Epidermal melanocyte (primary cell): Measurements from ENCODE around the gene TGM5.
"Not testable (repeated sequence)": the region's sequence is repeated elsewhere in the genome, so short reads cannot be mapped to it uniquely, and the experiment has no call there.

Experiments used
- DNase-seq: peaks from one replicate; pipeline ENCODE4 v3.0.0; 2011; ENCODE audit warnings: low spot score; ENCODE audit not compliant: insufficient read length

Gene TGM5

DNA sequence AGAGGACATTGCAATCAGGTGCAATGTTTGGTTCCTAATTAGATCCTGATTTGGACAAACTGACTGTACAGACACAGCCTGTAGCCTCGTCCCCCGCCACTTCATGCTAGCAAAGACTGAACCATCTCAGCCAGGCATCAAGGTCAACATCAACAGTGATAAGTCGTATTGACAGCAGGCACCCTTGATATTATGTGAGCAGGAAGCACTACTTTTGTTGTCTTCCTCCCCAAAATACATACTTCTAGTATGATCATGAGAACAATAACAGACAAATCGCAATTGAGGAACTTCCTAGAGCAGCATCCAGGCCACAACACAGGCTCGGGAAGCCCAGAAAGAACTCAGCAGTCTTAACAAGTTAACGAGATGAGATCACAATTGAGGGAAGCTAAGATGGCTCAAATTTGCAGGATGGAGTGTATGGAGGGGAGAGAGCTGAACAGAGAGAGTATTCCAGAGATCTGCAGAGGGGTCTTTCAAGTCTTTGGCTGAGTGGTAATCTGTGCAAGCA lies 20.4 kb downstream of the TGM5 start:
- DNase-seq, result no peak

DNA sequence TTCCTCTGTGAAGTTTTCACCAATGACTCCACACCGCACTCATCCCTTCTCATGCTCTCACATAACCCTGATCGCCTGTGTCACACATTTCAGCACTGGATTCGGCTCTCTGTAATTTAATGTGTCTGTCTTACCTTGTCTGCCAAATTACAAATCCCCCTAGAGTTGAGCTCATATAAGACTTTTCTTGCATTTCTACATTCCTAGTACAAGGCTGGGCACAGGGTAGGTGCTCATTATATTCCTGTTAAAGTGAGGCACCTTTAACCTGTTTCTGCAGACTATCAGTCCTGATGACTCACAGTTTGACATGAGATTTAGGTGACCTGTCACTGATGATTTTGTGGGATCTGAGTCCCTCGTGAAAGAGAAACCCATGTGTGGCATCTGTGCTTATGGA lies 22.6 kb downstream of the TGM5 start:
- DNase-seq, result no peak

DNA sequence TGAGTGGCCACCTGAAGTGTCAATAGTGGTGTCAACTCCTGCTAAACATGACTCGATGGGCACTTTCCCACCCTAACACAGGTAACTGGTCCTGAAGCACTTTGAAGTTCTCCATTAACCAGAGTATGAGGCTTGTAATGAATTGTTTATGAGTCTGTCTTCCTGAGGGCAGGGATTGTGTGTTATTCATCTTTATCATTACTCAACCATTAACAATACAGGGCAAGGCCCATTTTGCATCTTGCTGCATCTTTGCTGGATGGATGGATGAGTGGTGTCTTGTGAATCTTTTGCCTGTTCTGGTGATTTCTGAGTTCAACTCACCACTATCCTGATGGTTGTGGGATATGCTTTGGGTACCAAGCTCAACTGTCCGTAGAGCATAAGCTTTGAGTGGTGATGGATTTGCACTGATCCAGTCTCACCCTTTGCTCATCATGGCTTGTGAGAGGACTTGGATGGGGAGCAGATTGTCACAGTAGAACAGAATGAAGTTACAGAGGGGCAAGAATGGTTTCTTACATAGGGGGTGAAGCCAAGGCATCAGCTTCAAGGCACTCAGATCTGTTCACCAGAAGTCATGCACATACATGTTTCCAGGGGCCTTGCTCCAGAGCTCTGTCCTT lies 23.6 kb downstream of the TGM5 start:
- DNase-seq, result no peak

DNA sequence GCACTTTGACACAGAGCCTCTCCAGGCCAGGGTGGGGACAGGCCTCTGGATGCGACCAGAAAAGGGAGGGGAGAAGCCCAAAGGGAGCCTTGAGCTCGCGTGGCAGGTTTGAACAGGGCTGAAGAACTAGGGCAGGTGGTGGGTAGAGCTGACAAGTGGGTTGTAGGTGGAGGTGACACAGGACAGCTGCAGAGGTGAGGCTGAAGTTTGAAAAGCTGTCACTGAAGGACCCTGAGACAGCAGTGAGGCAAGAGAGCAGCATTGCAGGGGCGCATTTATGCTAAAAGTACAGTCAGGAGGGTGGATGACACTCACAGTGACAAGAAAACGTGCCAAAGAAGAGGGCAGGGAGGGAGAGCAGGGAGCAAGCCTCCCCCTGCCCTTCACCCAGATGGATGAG lies 24.1 kb downstream of the TGM5 start:
- no peak for DNase-seq

DNA sequence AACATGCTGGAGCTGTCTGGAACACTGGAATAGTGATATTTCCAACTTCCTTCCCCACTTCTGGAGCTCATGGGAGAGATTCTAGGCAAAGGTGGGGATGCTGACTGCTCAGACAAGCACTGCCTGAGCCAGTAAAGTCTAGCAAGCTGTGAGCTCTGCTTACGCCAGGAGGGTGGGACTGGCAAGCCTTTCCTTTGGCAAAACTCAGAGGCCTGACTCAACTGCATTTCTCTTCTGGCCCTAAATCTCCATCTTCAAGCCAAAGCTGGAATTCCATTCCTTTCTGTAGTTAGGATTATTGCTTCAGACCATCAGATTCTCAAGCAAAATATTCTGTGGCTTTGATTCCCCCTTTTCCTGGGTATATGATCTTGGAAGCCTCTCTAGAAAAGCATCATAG lies 25.6 kb downstream of the TGM5 start:
- no peak for DNase-seq

DNA sequence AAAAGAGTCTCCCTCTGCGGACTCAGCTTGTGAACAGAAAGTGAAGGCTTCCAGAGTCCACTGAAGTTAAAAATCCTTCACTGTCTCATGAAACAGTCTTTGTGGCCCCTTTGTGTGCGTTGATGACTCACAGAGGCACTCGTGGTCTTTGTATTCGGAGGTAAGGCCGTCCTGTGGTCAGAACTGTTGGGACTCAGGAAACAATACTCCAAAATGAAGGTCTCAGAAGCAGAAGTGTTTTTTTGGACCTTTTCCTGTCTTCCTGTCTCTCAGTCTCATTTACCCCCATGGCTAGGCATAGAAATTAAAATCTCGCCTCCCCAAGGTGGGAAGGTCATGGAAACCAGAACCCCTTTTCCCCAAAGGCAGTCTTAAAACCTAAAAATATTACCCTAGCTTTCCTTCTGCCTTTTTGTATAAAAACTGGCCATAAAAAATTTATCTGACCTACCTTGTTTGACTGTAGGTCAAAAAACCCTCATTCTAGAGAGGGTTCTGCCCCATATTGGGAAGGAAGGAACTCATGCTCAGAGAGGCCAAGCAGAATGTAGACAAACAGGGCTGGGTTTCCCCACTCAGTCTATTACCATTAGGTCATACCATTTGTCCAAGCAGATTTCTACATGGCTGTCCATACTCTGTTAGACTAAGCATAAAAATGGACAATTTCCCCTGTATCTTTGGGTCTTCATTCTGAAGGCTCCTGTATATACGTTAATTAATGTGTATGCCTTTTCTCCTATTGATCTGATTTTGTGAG lies 26.8 kb downstream of the TGM5 start:
- no peak for DNase-seq

DNA sequence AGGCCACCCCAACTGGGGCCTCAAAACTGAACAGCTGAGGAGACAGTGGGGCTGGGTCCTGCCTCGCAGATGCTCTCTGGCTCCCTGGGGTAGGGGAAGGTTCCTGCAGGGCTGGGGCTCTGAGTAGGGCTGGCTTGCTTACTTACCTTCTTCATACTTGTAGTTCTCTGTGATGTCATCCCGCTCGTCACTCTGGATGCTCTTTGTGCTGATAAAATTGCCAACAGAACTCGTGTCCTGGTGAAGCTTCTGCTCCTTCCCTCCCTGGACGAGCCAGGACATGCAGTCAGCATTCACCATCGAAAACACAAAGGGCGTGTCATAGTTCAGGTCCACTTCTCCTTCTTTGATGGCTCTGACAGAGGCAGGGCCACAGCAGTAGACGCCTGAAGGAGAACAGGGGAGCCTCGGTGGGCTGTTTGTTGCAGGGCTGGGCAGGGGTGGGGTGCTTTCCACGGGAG lies 28.0 kb downstream of the TGM5 start:
- no peak for DNase-seq

DNA sequence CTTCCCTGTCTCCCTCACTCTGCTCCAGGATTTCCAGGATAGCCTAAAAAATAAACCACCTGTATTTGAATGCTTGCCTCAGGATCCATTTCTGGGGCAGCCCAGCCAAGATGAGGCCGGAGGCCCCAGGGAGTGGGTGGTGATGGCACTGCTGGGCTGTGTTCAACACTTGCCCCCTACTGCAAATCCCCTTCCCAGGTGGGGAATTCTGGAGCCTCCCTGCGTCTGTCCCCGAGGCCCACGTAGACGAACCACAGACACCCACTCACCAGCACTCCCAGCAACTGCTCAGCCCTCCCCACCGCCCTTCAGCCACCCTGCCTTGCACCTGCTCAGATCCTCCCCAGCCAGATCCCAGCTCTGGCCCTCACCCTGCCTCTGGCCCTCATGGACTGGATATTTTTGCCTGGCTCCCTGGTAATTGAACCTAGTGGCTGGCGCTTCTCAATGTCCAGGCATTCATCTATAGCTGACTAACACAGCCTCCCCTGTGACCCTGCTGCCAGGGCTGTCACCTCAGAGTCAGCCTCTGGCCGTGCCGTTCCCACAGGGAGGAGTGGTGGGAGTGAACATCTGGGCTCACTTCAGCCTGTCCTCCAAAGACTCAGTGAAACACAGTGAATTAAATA lies 28.8 kb downstream of the TGM5 start:
- DNase-seq, result no peak

DNA sequence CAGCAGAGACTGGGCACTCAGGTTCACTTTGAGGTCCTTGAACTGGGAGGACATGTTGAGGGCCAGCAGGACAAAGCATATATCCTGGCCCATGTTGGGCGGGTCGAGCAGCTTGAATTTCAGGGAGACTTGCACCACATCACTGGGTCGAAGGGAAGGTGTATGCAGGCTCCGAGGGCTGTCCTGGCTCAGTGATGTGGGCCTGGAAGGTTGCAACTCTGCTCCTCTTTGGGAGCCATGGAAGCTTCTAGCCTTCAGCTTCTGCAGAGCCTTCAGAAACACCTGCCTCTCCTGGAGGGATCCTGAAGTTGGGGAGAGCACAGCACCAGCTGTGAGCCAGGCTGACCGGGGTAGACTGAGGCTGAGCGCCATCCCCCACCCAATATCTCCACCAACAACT lies 31.2 kb downstream of the TGM5 start:
- DNase-seq, result no peak

DNA sequence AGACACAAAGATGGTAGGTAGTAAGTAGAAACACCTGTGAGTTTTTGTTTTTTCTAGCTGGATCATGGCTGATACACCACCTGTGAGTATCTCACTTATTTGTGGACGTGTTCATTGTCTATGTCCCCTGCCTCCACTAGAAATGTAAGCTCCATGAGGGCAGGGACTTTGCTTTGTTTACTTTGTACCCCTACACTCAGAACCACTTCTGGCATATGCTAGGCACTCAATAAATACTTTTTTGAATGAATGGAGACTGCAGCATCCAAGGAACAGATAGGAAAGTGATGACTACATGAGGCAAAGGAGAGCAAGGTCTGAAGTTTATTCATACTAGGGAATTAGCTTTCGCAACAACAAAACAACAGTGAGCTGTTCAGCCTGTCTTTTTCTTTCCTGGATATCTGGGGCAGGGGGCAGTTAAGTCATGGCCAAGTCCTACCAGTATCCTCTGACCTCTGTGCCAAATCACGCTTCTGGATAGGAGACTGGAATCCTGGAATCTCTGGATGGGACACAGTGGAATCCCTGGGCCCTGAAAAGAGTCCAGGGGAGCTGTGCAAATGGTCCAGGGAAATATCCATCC lies 34.3 kb downstream of the TGM5 start:
- no peak for DNase-seq

DNA sequence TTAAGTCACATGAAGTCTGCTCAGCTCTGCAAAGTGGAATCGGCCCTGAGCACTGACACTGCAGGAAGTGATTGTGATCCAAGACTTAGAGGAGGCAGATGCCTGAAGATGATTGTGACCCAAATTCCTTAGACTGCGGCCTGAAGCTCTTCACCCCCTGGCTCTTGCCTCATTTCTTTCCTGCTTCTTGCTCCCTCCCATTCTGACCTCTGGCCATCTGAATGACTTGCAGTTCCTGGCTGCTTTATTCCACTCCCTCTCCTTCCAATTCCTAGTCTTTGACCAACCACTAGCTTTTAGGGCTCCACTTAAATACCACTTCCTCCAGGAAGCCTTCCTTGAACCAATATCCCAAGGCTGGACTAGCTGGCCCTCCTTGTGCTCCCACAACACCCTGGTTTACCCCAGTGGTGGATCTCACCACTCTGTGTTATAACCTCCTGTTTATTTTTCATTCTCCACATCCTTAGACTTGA lies 36.0 kb downstream of the TGM5 start:
- no peak for DNase-seq

DNA sequence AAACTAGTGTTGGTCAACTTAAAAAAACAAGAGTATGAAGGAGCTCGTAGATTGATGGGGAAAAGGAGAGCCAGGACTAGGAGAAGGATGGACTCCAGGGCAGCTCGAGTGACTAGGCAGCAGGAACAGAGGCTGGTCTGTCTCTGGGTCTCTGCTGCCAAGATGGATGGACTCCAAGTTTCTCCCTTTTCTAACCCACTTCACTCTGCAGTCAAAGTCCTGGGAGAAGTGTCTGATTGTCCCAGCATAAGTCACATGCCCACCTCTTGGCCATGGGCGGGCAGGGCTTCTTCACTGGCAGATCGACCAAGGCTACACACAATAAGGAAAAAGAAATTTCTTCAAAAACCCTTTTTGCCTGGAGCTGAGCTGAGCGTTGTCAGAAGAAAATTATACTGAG lies 36.8 kb downstream of the TGM5 start:
- DNase-seq, result peak; percentile 66

DNA sequence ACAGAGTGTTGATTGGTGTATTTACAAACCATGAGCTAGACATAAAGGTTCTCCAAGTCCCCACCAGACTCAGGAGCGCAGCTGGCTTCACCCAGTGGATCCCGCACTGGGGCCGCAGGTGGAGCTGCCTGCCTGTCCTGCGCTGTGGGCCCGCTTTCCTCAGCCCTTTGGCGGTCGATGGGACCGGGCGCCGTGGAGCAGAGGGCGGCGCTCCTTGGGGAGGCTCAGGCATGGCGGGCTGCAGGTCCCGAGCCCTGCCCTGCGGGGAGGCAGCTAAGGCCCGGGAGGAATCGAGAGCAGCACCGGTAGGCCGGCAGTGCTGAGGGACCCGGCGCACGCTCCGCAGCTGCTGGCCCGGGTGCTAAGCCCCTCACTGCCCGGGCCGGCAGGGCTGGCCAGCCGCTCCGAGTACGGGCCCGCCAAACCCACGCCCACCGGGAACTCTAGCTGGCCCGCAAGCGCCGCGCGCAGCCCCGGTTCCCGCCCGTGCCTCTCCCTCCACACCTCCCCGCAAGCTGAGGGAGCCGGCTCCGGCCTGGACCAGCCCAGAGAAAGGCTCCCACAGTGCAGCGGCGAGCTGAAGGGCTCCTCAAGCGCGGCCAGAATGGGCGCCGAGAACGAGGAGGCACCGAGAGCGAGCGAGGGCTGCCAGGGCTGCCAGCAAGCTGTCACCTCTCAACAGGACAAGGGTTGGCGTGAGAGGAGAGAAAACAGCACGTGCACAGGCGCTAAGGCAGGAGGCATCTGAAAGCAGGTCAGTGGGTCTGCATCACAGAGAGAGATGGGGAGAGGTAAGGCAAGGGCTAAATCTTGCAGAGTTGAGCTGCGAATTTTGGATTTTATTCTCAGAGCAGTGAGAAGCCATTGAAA lies 40.1 kb downstream of the TGM5 start:
- DNase-seq, result no peak

DNA sequence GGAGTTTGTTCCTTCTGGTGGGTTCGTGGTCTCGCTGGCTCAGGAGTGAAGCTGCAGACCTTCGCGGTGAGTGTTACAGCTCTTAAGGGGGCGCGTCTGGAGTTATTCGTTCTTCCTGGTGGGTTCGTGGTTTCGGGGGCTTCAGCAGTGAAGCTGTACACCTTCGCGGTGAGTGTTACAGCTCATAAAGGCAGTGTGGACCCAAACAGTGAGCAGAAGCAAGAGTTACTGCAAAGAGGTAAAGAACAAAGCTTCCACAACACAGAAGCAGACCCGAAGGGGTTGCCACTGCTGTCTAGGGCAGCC lies 40.8 kb downstream of the TGM5 start:
- not testable (repeated sequence) for DNase-seq

DNA sequence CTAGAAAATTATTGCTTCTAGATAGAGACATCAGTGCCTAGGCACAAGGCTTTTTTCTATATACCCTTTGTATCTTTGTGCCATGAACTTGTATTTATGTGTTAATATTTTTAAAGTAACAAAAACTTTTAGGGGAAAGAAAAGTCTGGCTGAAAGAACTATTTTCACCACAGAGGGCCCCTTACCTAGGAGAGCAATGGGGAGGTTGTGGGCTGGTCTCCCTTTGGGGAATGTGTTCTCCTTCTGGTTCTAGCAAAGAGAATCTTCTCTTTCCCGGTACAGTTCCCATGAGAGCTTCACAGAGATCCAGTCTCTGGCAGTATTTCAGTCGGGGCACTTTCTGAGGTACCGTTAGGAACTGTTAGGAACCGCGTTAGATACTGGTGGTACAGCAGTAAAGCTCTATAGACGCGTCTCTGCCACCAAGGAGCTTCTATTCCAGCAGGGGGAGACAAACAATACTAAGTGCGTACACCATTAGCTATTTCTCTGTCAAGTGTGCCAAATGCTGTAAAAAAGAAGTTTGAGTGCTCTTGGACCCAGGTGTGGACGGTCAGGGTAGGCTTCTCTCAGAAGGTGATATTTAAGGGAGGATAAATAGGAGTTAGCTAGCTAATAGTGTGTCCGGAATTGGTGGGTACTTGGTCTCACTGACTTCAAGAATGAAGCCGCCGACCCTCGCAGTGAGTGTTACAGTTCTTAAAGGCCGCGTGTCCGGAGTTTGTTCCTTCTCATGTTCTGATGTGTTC lies 41.4 kb downstream of the TGM5 start:
- DNase-seq, result peak; percentile 68

DNA sequence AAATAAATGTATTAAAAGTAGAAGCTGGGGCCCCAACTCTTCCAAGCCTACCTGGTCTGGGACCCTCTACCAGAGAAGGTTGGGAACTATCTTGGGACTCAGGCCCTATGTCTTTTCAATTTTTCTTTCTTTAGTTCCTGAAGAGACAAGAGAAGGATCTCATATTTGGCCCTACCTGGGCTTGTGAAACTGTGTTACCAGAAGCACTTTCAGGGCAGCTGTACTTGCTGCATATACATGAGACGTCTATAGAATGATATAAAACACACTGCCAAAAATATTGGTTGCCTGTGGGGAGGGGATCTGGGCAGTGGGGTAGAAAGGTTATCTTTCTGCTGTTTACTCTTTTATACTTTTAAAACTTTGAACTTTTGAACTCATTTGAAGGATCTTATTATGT lies 45.3 kb downstream of the TGM5 start:
- no peak for DNase-seq

DNA sequence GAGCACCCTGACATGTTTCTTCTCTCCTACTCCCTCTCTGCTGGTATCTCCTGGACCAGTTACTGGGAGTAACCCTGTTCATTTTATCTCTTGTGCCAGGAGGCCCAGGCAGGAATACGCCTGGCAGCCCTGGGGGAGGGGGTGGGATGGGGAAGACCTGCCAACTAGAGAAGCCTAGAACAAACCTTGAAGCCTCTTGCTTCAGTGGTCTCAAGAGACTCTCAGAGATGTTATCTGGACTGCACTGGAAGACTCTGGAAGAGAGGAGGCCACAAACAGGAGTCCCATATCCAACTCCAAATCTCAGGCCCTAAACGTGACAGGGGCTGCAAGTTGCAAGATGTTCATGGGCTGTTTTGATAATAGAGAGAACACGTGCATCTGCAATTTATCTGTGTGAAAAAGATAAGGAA lies 45.7 kb downstream of the TGM5 start, which contains the start of gene EPB42:
TSS of gene EPB42 (minus strand) at position 28 of the 413 bp plus-strand sequence. CDS start 193 bp downstream, outside the sequence.
- DNase-seq, result no peak

DNA sequence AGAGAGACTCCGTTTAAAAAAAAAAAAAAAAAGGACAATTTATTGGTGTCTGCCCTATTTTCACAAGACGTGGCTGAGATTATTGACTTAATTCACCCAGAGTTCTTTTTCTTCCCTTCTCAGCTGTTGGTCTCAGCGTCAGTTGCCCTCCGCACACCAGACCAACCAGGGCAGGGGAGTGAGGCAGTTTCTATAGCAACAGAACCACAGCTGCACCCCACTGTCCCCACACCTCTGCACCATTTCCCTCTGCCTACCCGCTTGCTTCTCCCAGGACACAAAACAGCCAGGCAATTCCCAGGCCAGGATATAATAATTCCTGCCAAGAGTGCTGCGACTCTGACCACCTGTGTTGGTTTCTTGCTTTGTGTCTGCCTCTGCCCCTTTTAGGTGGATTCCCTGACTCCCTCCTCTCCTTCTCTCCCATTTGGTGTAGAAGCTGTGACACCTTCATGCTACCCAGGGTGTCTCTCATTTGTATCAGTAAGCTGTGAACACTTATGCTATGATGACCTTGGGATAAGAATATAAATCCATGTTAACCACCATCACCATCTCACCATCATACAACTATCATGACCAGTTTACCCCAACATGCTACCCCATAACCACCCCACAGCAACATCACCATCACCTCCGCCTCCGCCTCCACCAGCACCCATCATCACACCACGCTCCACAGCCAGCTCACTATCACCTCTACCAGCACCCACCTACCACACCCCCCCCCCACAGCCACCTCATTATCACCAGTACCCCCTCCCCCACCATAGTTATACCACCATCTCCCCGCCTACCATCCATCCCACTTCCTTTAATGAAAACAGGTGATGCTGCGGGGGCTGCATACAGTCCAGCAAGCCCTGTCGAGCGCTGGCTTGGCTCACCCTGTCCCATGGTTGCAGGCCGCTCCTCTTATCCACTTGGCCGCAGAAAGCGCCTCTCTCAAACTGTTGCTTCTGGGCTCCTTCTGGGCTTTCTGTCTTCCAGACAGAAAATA lies 46.5 kb downstream of the TGM5 start:
- no peak for DNase-seq
